Pancreas (tissue), 10 donors: Measurements from ENCODE around the gene TBX19. TPM values are rescaled to one million over a fixed set of nuclear protein-coding genes. Genes with fewer than 3 reads are reported as not detected.
A peak's percentile ranks its signal among the peaks of the same experiment; 100 is the strongest.

ENCODE experiments used
- ATAC-seq, 4 donors: fragments of 200-7000 bp; cut with Tn5 transposase; one replicate each; pipeline versions ENCODE4 v1.8.0 to v1.9.1; 2020; ENCODE audit warnings: mild to moderate bottlenecking in 4 of 4, moderate library complexity in 4 of 4
- DNase-seq, 6 donors: peaks; one replicate each; pipeline ENCODE4 v3.0.0-alpha.2; 2020
- FAIRE-seq: peaks from 2 replicates; lab custom pipeline; 2012; peaks lifted over from hg19 to GRCh38; lab: Jason Lieb, UNC
- H3K27ac ChIP-seq, 4 donors: fragments of 200-600 bp; sonication (generic); 1 replicate in 3 of 4; 2 replicates in 1 of 4; pipeline versions ENCODE4 v1.5.0 to v1.8.0; 2020
- H3K27me3 ChIP-seq, 4 donors: fragments of 200-600 bp; one replicate each; pipeline ENCODE4 v1.8.0; 2021
- H3K36me3 ChIP-seq, 3 donors: fragments of 200-600 bp; sonication (generic) in 1 of 3; one replicate each; pipeline versions ENCODE4 v1.5.0 to v1.8.0; 2020 to 2021
- H3K4me1 ChIP-seq, 3 donors: fragments of 200-600 bp; one replicate each; pipeline ENCODE4 v1.8.0; 2021
- H3K4me3 ChIP-seq, 4 donors: fragments of 200-600 bp; sonication (generic) in 2 of 4; one replicate each; pipeline versions ENCODE4 v1.5.0 to v1.8.0; 2020 to 2021
- H3K9me3 ChIP-seq, 4 donors: fragments of 200-600 bp; one replicate each; pipeline ENCODE4 v1.8.0; 2021
- CTCF ChIP-seq, 4 donors: fragments of 200-600 bp; sonication (generic) in 3 of 4; IDR thresholded peaks; one replicate each; pipeline versions ENCODE4 v1.5.0 to v1.8.0; 2021; ENCODE audit warnings: antibody characterized with exemption in 4 of 4
- WGBS, 2 donors: extraction: QIAGEN DNeasy Blood & Tissue Kit; methylation state at CpG; one replicate each; pipeline ENCODE4 v1.1.7; 2013; 5-methylcytosine and 5-hydroxymethylcytosine counted together
- intact Hi-C, 3 donors: fragments of 100-400 bp; cut with DNase I; formaldehyde crosslinking; loops; one replicate each; pipeline versions ENCODE4 v1.11.1 to v1.14.2; 2022
- polyA plus RNA-seq, 2 donors: library from polyadenylated mRNA; stranded (reverse); fragments of 200-250 nt; gene quantifications; one replicate each; pipeline ENCODE4 v1.2.3, GENCODE V29; 2013
- total RNA-seq, 6 donors: library from RNA; stranded (reverse); fragmentation: NEBNext Ultra II Directional in 4 of 6; extraction: Animal tissue kit (Norgen Biotek cat#: 25700) in 4 of 6; gene quantifications; one replicate each; pipeline versions ENCODE4 v1.2.1 to v1.2.4, GENCODE V29; 2021 to 2023
- donor health status: healthy with polysubstance abuse.
- donor health status: DM: no; HTN: no; CAD: no; lungs with moderate emphysema.
- donor health status: DM: no; HTN: no; CAD: no.
- donor health status: control.
- donor health status: control.
- donor health status: Bipolar disorder and iron deficiency.
- donor health status: DM: yes; HTN: yes; CAD: no.
- donor health status: DM: no; HTN: no; CAD: no.
- donor health status: DM: no; HTN: no; CAD: no.
- donor health status: DM: yes; HTN: yes; CAD: no.

Gene TBX19
- total and polyA plus RNA-seq, 8 donors, result 0.35 to 2.0 (median 0.61) TPM

GRCh38 chr1:168338589-168339503 lies 58.2 kb downstream of the TBX19 start:
- ATAC-seq (no peak), FAIRE-seq (no peak), DNase-seq (no peak)
- Histone ChIP-seq H3K4me1 (peaks cover 0 to 2% (median 0%) of the 10 kb centered on the region in 3 donors), H3K27ac (no peak overlapping the region), H3K27me3 (no peaks in the 10 kb centered on the region), H3K36me3 (no peaks in the 10 kb centered on the region), H3K4me3 (no peak overlapping the region), H3K9me3 (no peaks in the 10 kb centered on the region)
- 78 to 79% methylated on average over 13 of the region's 13 CpGs for WGBS, 2 donors
- intact Hi-C loops, result no loop called here
- TF ChIP-seq CTCF (IDR thresholded peaks at IDR 0.05), result no peak

GRCh38 chr1:168340781-168341482 lies 60.3 kb downstream of the TBX19 start:
- no peaks in the 10 kb centered on the region for H3K36me3 ChIP-seq
- intact Hi-C loops, result loop anchor here in 1 of 3 donors (10.0 kb wide), 1 partner anchor 244 kb away; no protein-coding TSS in a partner anchor
- H3K4me3 ChIP-seq, result no peak overlapping the region
- H3K27ac ChIP-seq, result no peak overlapping the region
- FAIRE-seq, result no peak
- WGBS, 2 donors, result 58 to 83% methylated on average over 3 of the region's 3 CpGs
- no peak for DNase-seq
- no peaks in the 10 kb centered on the region for H3K27me3 ChIP-seq
- H3K4me1 ChIP-seq, result peaks cover 0 to 2% (median 0%) of the 10 kb centered on the region in 3 donors
- no peak for TF ChIP-seq CTCF (IDR thresholded peaks at IDR 0.05)
- ATAC-seq, result no peak
- H3K9me3 ChIP-seq, result no peaks in the 10 kb centered on the region

- H3K27ac ChIP-seq, result no peak overlapping the region
- H3K27me3 ChIP-seq, result no peaks in the 10 kb centered on the region
- 70 to 87% methylated on average over 3 of the region's 3 CpGs for WGBS, 2 donors
- no peak overlapping the region for H3K4me3 ChIP-seq
- no peak for TF ChIP-seq CTCF (IDR thresholded peaks at IDR 0.05)
- no peak for FAIRE-seq
- no peaks in the 10 kb centered on the region for H3K9me3 ChIP-seq
- no peak for DNase-seq
- intact Hi-C loops, result loop anchor here in 1 of 3 donors (10.0 kb wide), 1 partner anchor 243 kb away; no protein-coding TSS in a partner anchor
- H3K4me1 ChIP-seq, result peaks cover 0 to 2% (median 0%) of the 10 kb centered on the region in 3 donors
- H3K36me3 ChIP-seq, result no peaks in the 10 kb centered on the region
- ATAC-seq, result peak in 1 of 4 donors; percentile 10
Measured at GRCh38 chr1:168341483-168341975, 60.9 kb downstream of the TBX19 start.

- TF ChIP-seq CTCF (IDR thresholded peaks at IDR 0.05), result peak; percentile 59 to 81 (median 72)
- Histone ChIP-seq H3K27me3 (no peaks in the 10 kb centered on the region), H3K4me3 (peak overlapping the region in 1 of 4 donors; percentile 15), H3K27ac (no peak overlapping the region), H3K4me1 (peaks cover 0 to 2% (median 0%) of the 10 kb centered on the region in 3 donors), H3K9me3 (no peaks in the 10 kb centered on the region), H3K36me3 (no peaks in the 10 kb centered on the region)
- intact Hi-C loops, result loop anchor here in 1 of 3 donors (10.0 kb wide), 1 partner anchor 242 kb away; no protein-coding TSS in a partner anchor
- WGBS, 2 donors, result 10 to 12% methylated on average over 21 of the region's 21 CpGs
- ATAC-seq (peak; percentile 93 to 99 (median 99)), FAIRE-seq (no peak), DNase-seq (peak; percentile 66 to 85 (median 76))
Measured at GRCh38 chr1:168342572-168343280, 62.0 kb downstream of the TBX19 start.
